ENCODE measurements around the gene TTC21A. TPM values are rescaled to one million over a fixed set of nuclear protein-coding genes. Genes with fewer than 3 reads are reported as not detected.
A peak's percentile ranks its signal among the peaks of the same experiment; 100 is the strongest.

TTC21A gene
- total and polyA plus RNA-seq, 2 experiments from 2014 or later, result 1.8 to 2.0 TPM

- no peaks in the 10 kb centered on the region for H3F3A ChIP-seq (replicated peaks; ENCODE audit: low read depth)
- H3K36me3 ChIP-seq (ENCODE audit: insufficient read depth), result no peaks in the 10 kb centered on the region
- H3K4me2 ChIP-seq, result no peak overlapping the region
- DNase-seq (ENCODE audit: low spot score) (no peak), ATAC-seq (no peak)
- Mint-ChIP-seq H3K4me1 (peaks cover 23% of the 10 kb centered on the region), H3K36me3 (ENCODE audit: low read depth) (peaks cover 9% of the 10 kb centered on the region), H3K4me3 (no peak overlapping the region), H3K27me3 (ENCODE audit: insufficient read depth, low read depth, poor library complexity) (peaks cover 12% of the 10 kb centered on the region), H3K27ac (no peak overlapping the region; the same call in 1 of the 2 replicates), H3K9me3 (no peaks in the 10 kb centered on the region)
- TF ChIP-seq ZNF331 (CRISPR knock-in tag; IDR thresholded peaks at IDR 0.05; ENCODE audit: low read depth) (no peak), CREB1 (CRISPR knock-in tag; IDR thresholded peaks at IDR 0.05; ENCODE audit: low read depth) (no peak), STAT1 (IDR thresholded peaks at IDR 0.05; ENCODE audit: unreplicated experiment) (no peak), ZNF114 (CRISPR knock-in tag; IDR thresholded peaks at IDR 0.05) (no peak), NANOG (IDR thresholded peaks at IDR 0.05; ENCODE audit: borderline replicate concordance) (no peak), ETS1 (IDR thresholded peaks at IDR 0.05) (no peak)
- no peaks in the 10 kb centered on the region for H3K4me1 ChIP-seq (ENCODE audit: insufficient read depth)
- H3K9me2 ChIP-seq (ENCODE audit: insufficient read depth), result no peaks in the 10 kb centered on the region
- no peak overlapping the region for H2AFZ ChIP-seq
- H4K20me1 ChIP-seq (replicated peaks; ENCODE audit: insufficient read depth), result peaks cover 12% of the 10 kb centered on the region
- H3K79me2 ChIP-seq (replicated peaks; ENCODE audit: insufficient read depth), result peaks cover 9% of the 10 kb centered on the region
- no peaks in the 10 kb centered on the region for H3K27me3 ChIP-seq (ENCODE audit: insufficient read depth)
- H3K4me3 ChIP-seq, result no peak overlapping the region
- no peak overlapping the region for H3K27ac ChIP-seq (ENCODE audit: low read depth)
Measured at GRCh38 chr3:39102504-39103323, 4.8 kb upstream of the TTC21A start.

- Histone ChIP-seq H4K20me1 (replicated peaks; ENCODE audit: insufficient read depth) (peaks cover 12% of the 10 kb centered on the region), H3K36me3 (ENCODE audit: insufficient read depth) (no peaks in the 10 kb centered on the region), H3K4me3 (no peak overlapping the region), H3F3A (replicated peaks; ENCODE audit: low read depth) (no peaks in the 10 kb centered on the region), H3K27me3 (ENCODE audit: insufficient read depth) (no peaks in the 10 kb centered on the region), H2AFZ (no peak overlapping the region), H3K9me2 (ENCODE audit: insufficient read depth) (no peaks in the 10 kb centered on the region), H3K4me1 (ENCODE audit: insufficient read depth) (no peaks in the 10 kb centered on the region), H3K4me2 (no peak overlapping the region), H3K27ac (ENCODE audit: low read depth) (no peak overlapping the region), H3K79me2 (replicated peaks; ENCODE audit: insufficient read depth) (peaks cover 9% of the 10 kb centered on the region)
- TF ChIP-seq CTCF (conservative IDR thresholded peaks at IDR 0.05; ENCODE audit: low read depth in 2 of 2), result peak; percentile 31 to 48
- TF ChIP-seq CREB1 (CRISPR knock-in tag; IDR thresholded peaks at IDR 0.05; ENCODE audit: low read depth), result no peak
- H3K4me3 Mint-ChIP-seq, result no peak overlapping the region
- peak; percentile 9 for ATAC-seq
- DNase-seq (ENCODE audit: low spot score), result peak; percentile 68
- peaks cover 12% of the 10 kb centered on the region for H3K27me3 Mint-ChIP-seq (ENCODE audit: insufficient read depth, low read depth, poor library complexity)
- peak overlapping the region; percentile 71; the same call in 1 of the 2 replicates for H3K27ac Mint-ChIP-seq
- H3K4me1 Mint-ChIP-seq, result peaks cover 28% of the 10 kb centered on the region
- H3K36me3 Mint-ChIP-seq (ENCODE audit: low read depth), result peaks cover 4% of the 10 kb centered on the region
- H3K9me3 Mint-ChIP-seq, result no peaks in the 10 kb centered on the region; the same call in 2 of the 3 replicates
Measured at GRCh38 chr3:39103324-39103693, 4.2 kb upstream of the TTC21A start.

Data from GM23338 (cell line).